IPS DF 6.9 (cell line): ENCODE data around the gene FAM3A.
A peak's percentile ranks its signal among the peaks of the same experiment; 100 is the strongest.
"Not testable (repeated sequence)": the region's sequence is repeated elsewhere in the genome, so short reads cannot be mapped to it uniquely, and the experiment has no call there.

Experiments
- DNase-seq: peaks from one replicate; pipeline ENCODE4 v3.0.0-alpha.2; 2013; ENCODE audit warnings: low read depth, low spot score
- H3K27ac ChIP-seq: one replicate; pipeline ENCODE4 v1.5.1; 2013; ENCODE audit warnings: low read length, control low read depth
- H3K27me3 ChIP-seq: 2 replicates; pipeline ENCODE4 v1.6.1; 2013; ENCODE audit warnings: mild to moderate bottlenecking, low read length; ENCODE audit not compliant: control insufficient read depth, insufficient read depth
- H3K36me3 ChIP-seq: 2 replicates; pipeline ENCODE4 v1.6.1; 2013; ENCODE audit warnings: low read length; ENCODE audit not compliant: control insufficient read depth, insufficient read depth
- H3K4me1 ChIP-seq: 2 replicates; pipeline ENCODE4 v1.6.1; 2013; ENCODE audit warnings: low read length; ENCODE audit not compliant: control insufficient read depth, insufficient read depth
- H3K4me3 ChIP-seq: 2 replicates; pipeline ENCODE4 v1.5.1; 2013; ENCODE audit warnings: mild to moderate bottlenecking, low read length
- H3K9me3 ChIP-seq: 2 replicates; pipeline ENCODE4 v1.6.1; 2013; ENCODE audit warnings: low read length, inconsistent platforms; ENCODE audit not compliant: control insufficient read depth, insufficient read depth
- WGBS: extraction: QIAGEN DNeasy Blood & Tissue Kit; methylation state at CpG from one replicate; pipeline ENCODE4 v1.1.7; 2013; ENCODE audit warnings: mixed read lengths, missing lambda C conversion rate; ENCODE audit not compliant: insufficient read length, insufficient coverage; 5-methylcytosine and 5-hydroxymethylcytosine counted together

FAM3A gene

DNA sequence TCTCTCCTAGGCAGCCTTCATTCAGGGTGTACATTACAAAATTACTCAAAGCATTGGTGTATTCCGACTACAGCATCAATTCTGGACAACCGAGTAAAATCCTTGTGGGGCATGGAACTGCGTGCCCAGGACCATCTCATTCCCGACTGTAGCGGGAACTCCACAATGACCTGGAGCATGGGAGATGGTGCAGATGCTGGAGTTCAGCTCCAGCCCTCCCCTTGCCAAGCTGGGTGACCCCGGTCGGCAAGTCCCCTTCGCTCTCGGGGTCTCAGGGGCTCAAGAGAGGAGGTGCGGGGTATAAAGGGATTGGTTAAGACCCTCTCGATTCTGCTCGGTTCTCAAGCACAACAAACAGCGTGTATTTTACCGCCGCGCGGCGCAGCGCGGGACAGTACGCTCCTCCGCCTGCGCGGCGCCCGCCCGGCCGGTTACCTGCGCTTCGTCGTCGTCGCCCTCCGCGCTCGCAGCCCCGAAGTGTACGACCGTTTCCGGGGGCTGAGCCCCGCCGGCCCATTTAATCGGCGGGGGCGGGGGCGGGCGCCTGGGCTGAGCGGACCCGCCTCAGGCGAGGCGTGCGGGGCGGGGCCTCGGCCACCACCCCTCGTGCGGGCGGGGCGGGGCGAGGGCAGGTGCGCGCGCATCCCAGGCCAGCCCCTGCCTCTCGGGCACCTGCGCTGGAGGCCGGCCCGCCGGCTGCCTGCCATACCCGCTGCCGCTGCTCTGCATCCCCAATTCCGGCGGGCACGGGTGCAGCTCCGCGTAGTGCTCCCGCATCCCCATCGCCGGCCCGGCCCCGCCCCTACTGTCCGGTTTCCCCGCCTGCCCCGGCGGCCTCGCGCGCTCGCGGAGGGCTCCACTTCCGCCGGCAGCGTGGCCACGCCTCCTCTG is 30.6 kb upstream of the FAM3A start, which contains the start of gene G6PD:
TSS of gene G6PD (minus strand) at position 493 of the 891 bp plus-strand sequence. CDS start 691 bp downstream, outside the sequence.
- no CpG with 5 or more reads among the region's 92 CpGs for WGBS
- no peaks in the 10 kb centered on the region for H3K27me3 ChIP-seq
- peak within 1 kb of the TSS; percentile 90 for H3K4me3 ChIP-seq
- H3K9me3 ChIP-seq, result no peaks in the 10 kb centered on the region
- H3K4me1 ChIP-seq, result peaks cover 2% of the 10 kb centered on the region; the same call in 1 of the 2 replicates
- H3K27ac ChIP-seq, result no peak within 1 kb of the TSS
- DNase-seq, result no peak
- H3K36me3 ChIP-seq, result peaks cover 6% of the 10 kb centered on the region; the same call in 1 of the 2 replicates

GRCh38 chrX:154545673-154546274 is 29.7 kb upstream of the FAM3A start:
- Histone ChIP-seq H3K36me3 (peaks cover 9% of the 10 kb centered on the region; the same call in 1 of the 2 replicates), H3K4me1 (peaks cover 2% of the 10 kb centered on the region; the same call in 1 of the 2 replicates), H3K27ac (no peak overlapping the region), H3K9me3 (no peaks in the 10 kb centered on the region), H3K27me3 (no peaks in the 10 kb centered on the region), H3K4me3 (peak overlapping the region; percentile 90; the same call in 1 of the 2 replicates)
- DNase-seq, result no peak
- WGBS, result no CpG with 5 or more reads among the region's 17 CpGs

DNA sequence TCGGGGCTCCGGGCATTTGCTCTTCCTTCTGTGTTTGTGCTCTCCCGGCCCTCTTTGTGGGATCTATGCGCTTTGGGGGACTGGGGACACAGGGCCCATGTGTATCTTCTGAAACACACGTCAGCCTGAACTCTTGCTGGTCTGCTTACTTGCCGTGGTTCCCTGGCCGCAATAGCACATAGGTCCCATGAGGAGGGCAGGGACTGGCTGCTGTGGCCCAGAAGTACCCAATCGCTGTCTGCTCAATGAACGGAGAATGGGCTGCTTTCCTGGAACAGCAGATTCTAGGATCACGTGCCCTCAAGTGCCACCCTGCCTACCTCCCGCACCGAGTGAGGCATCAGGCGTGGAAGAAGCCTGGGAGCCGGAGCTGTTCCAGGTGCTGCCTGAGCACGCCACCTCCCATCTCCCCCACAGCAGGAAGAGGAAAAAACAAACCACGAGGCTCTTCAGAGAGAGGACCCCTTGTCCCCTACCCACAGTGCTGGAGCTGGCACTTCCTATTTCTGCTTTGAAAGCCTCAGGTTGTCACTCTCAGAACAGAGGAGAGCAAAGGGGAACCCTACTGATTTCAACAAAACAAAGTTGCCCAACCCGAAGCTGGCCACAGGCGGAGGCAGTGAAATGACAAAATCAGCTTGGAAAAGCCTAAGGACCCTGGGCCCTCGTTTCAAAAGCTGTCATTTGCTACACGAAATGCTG is 26.8 kb upstream of the FAM3A start:
- WGBS, result no CpG with 5 or more reads among the region's 20 CpGs
- H3K36me3 ChIP-seq, result peaks cover 9% of the 10 kb centered on the region; the same call in 1 of the 2 replicates
- no peak overlapping the region for H3K27ac ChIP-seq
- DNase-seq, result no peak
- no peaks in the 10 kb centered on the region for H3K9me3 ChIP-seq
- H3K27me3 ChIP-seq, result no peaks in the 10 kb centered on the region
- H3K4me1 ChIP-seq, result peaks cover 2% of the 10 kb centered on the region; the same call in 1 of the 2 replicates
- H3K4me3 ChIP-seq, result no peak overlapping the region

GRCh38 chrX:154541896-154542722 is 26.1 kb upstream of the FAM3A start:
- Histone ChIP-seq H3K27ac (no peak overlapping the region), H3K9me3 (no peaks in the 10 kb centered on the region), H3K4me1 (peaks cover 2% of the 10 kb centered on the region; the same call in 1 of the 2 replicates), H3K27me3 (no peaks in the 10 kb centered on the region), H3K36me3 (peaks cover 9% of the 10 kb centered on the region; the same call in 1 of the 2 replicates), H3K4me3 (no peak overlapping the region)
- no peak for DNase-seq
- WGBS, result no CpG with 5 or more reads among the region's 12 CpGs

DNA sequence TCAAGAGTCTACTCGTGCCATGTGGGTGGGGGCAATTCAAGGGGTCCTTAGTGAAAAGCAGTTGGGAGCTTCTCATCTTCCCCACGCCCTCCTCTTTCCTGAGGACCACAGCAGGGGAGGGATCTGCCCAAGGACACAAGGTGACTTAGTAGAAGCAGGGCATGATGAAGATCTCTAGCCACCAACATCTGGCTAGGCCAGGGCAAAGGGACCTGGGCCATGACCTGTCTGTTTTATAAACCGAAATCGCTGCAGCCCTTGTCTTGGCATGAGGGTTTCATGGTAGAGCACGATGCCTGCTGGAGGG is 25.5 kb upstream of the FAM3A start:
- H3K9me3 ChIP-seq, result no peaks in the 10 kb centered on the region
- no peaks in the 10 kb centered on the region for H3K27me3 ChIP-seq
- WGBS, result no CpG with 5 or more reads among the region's 5 CpGs
- peaks cover 9% of the 10 kb centered on the region; the same call in 1 of the 2 replicates for H3K36me3 ChIP-seq
- DNase-seq, result no peak
- no peak overlapping the region for H3K4me3 ChIP-seq
- H3K4me1 ChIP-seq, result peaks cover 2% of the 10 kb centered on the region; the same call in 1 of the 2 replicates
- no peak overlapping the region for H3K27ac ChIP-seq

DNA sequence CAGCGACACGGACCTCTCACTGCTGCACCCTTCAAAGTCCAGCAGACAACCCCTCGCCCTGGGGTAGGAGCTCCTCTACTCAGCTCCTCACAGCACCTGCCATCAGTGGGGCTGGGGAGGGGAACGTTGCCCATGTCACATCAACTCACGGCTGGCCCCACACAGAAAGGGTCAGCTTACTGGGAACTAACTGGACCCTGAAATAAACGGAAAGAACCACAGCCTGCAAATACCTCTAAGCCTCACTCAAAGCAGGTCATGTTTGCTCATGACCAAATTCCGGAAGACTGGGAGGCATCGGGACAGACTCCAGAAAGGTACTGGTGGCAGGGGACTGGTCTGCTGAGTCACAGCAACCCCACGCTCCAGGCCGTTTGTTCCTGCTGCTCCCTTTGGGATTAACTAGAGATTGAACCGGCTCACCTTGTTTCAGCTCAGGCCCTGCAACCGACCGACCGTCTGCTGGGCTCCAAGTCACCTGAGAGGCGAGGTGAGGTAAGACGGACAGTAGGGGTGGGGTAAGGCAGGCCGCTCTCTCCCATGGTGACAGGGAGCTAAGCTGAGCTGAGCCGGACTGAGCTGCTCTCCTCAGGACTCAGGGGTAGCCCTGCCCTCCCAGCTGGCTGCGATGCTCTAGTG is 25.0 kb upstream of the FAM3A start:
- H3K36me3 ChIP-seq, result peaks cover 9% of the 10 kb centered on the region; the same call in 1 of the 2 replicates
- no peaks in the 10 kb centered on the region for H3K27me3 ChIP-seq
- peaks cover 2% of the 10 kb centered on the region; the same call in 1 of the 2 replicates for H3K4me1 ChIP-seq
- H3K9me3 ChIP-seq, result no peaks in the 10 kb centered on the region
- no CpG with 5 or more reads among the region's 19 CpGs for WGBS
- DNase-seq, result no peak
- no peak overlapping the region for H3K27ac ChIP-seq
- no peak overlapping the region for H3K4me3 ChIP-seq

- not testable (repeated sequence) for DNase-seq, H3K9me3 ChIP-seq, H3K4me3 ChIP-seq, H3K27me3 ChIP-seq, H3K27ac ChIP-seq, H3K36me3 ChIP-seq, H3K4me1 ChIP-seq
- WGBS, result no CpG with 5 or more reads among the region's 7 CpGs
Observed at GRCh38 chrX:154540365-154540764, 24.3 kb upstream of the FAM3A start.

- H3K27ac ChIP-seq, result no peak overlapping the region
- peaks cover 9% of the 10 kb centered on the region for H3K36me3 ChIP-seq
- no peak for DNase-seq
- H3K9me3 ChIP-seq, result no peaks in the 10 kb centered on the region
- H3K4me3 ChIP-seq, result no peak overlapping the region
- WGBS, result no CpG with 5 or more reads among the region's 8 CpGs
- H3K4me1 ChIP-seq, result no peaks in the 10 kb centered on the region
- no peaks in the 10 kb centered on the region for H3K27me3 ChIP-seq
Observed at GRCh38 chrX:154539077-154539476, 23.0 kb upstream of the FAM3A start.

GRCh38 chrX:154535892-154536291 is 19.9 kb upstream of the FAM3A start:
- no CpG with 5 or more reads among the region's 9 CpGs for WGBS
- Histone ChIP-seq H3K4me3 (no peak overlapping the region), H3K27me3 (no peaks in the 10 kb centered on the region), H3K36me3 (peaks cover 15% of the 10 kb centered on the region), H3K9me3 (no peaks in the 10 kb centered on the region), H3K4me1 (no peaks in the 10 kb centered on the region), H3K27ac (no peak overlapping the region)
- DNase-seq, result no peak
